Central memory CD4-positive, alpha-beta T cell (primary cell): ENCODE measurements around the gene KLHL15.

Experiments
- DNase-seq: peaks from one replicate; pipeline ENCODE4 v3.0.0; 2022

KLHL15 gene

GRCh38 chrX:23945206-23945605 is 81.8 kb downstream of the KLHL15 start:
- DNase-seq: no peak

- no peak for DNase-seq
These were observed 82.8 kb downstream of the KLHL15 start for GRCh38 chrX:23944234-23944633.

GRCh38 chrX:23939203-23939602 is 87.8 kb downstream of the KLHL15 start:
- no peak for DNase-seq

- no peak for DNase-seq
These were observed 88.3 kb downstream of the KLHL15 start for GRCh38 chrX:23938690-23939089.

- no peak for DNase-seq
These were observed 89.9 kb downstream of the KLHL15 start for GRCh38 chrX:23937100-23937499.

GRCh38 chrX:23936180-23936579 is 90.8 kb downstream of the KLHL15 start:
- no peak for DNase-seq

GRCh38 chrX:23935106-23935505 is 91.9 kb downstream of the KLHL15 start:
- no peak for DNase-seq
